ENCODE results near the gene QARS1.

QARS1 gene

GRCh38 chr3:49134471-49135265, 30.1 kb upstream of the QARS1 start:
- ChIA-PET CTCF (no interaction called here), POLR2A (interaction anchor here (0.6 kb wide), 1 partner anchor 129 kb away, joined by 4 read pairs; no protein-coding TSS in a partner anchor)

GRCh38 chr3:49133226-49133951, 28.8 kb upstream of the QARS1 start:
- DNase-seq (ENCODE audit: extremely low spot score), result no peak
- ChIA-PET CTCF (no interaction called here), POLR2A (no interaction called here)
- no peak for TF ChIP-seq CTCF (IDR thresholded peaks at IDR 0.05; ENCODE audit: control extremely low read depth, extremely low read depth, low read depth, missing control alignments)

More at GRCh38 chr3:49134471-49135265, 30.1 kb upstream of the QARS1 start:
- DNase-seq (ENCODE audit: extremely low spot score), result no peak
- TF ChIP-seq CTCF (IDR thresholded peaks at IDR 0.05; ENCODE audit: control extremely low read depth, extremely low read depth, low read depth, missing control alignments), result no peak

- CTCF ChIA-PET, result interaction anchor here (2.5 kb wide), 1 partner anchor 38 kb away, joined by 8 read pairs; the partner anchor contains the start of gene KLHDC8B
- POLR2A ChIA-PET, result no interaction called here
- no peak for DNase-seq (ENCODE audit: extremely low spot score)
- TF ChIP-seq CTCF (IDR thresholded peaks at IDR 0.05; ENCODE audit: control extremely low read depth, extremely low read depth, low read depth, missing control alignments), result no peak
Observed at GRCh38 chr3:49132437-49133225, 28.1 kb upstream of the QARS1 start, which contains the start of gene LAMB2. Gene LAMB2 (minus strand): TSS chr3:49133050. CDS start chr3:49132867, 183 bp downstream.

GRCh38 chr3:49132073-49132436, 27.5 kb upstream of the QARS1 start:
- DNase-seq (ENCODE audit: extremely low spot score), result no peak
- POLR2A ChIA-PET, result interaction anchor here (0.5 kb wide), 1 partner anchor 16 kb away, joined by 3 read pairs; no protein-coding TSS in a partner anchor
- TF ChIP-seq CTCF (IDR thresholded peaks at IDR 0.05; ENCODE audit: control extremely low read depth, extremely low read depth, low read depth, missing control alignments), result no peak
- CTCF ChIA-PET, result interaction anchor here (2.5 kb wide), 1 partner anchor 39 kb away, joined by 8 read pairs; the partner anchor contains the start of gene KLHDC8B

GRCh38 chr3:49131576-49131975, 27.0 kb upstream of the QARS1 start:
- CTCF ChIA-PET, result interaction anchor here (2.5 kb wide), 1 partner anchor 39 kb away, joined by 8 read pairs; the partner anchor contains the start of gene KLHDC8B
- POLR2A ChIA-PET, result interaction anchor here (0.5 kb wide), 1 partner anchor 17 kb away, joined by 3 read pairs; no protein-coding TSS in a partner anchor
- TF ChIP-seq CTCF (IDR thresholded peaks at IDR 0.05; ENCODE audit: control extremely low read depth, extremely low read depth, low read depth, missing control alignments), result no peak
- DNase-seq (ENCODE audit: extremely low spot score), result no peak

GRCh38 chr3:49131040-49131439, 26.5 kb upstream of the QARS1 start:
- no peak for TF ChIP-seq CTCF (IDR thresholded peaks at IDR 0.05; ENCODE audit: control extremely low read depth, extremely low read depth, low read depth, missing control alignments)
- CTCF ChIA-PET, result interaction anchor here (1.8 to 2.5 kb wide), 2 partner anchors 37 to 40 kb away, joined by 4 to 8 read pairs; partner anchors contain the start of genes KLHDC8B and QRICH1

More at GRCh38 chr3:49131040-49131439, 26.5 kb upstream of the QARS1 start:
- no peak for DNase-seq (ENCODE audit: extremely low spot score)
- POLR2A ChIA-PET, result no interaction called here
